ENCODE results near the gene PHLDB2.
A peak's percentile ranks its signal among the peaks of the same experiment; 100 is the strongest.

The PHLDB2 gene

GRCh38 chr3:111831840-111832239 is 27.2 kb upstream of the PHLDB2 start:
- DNase-seq (ENCODE audit: low spot score in 2 of 2) (no peak), ATAC-seq (peak; percentile 83)
- H3K27ac Mint-ChIP-seq: no peak overlapping the region
- H3K4me3 Mint-ChIP-seq: no peak overlapping the region
- H3K9me3 Mint-ChIP-seq: no peaks in the 10 kb centered on the region
- peaks cover 9% of the 10 kb centered on the region for H3K4me1 Mint-ChIP-seq
- H3K36me3 Mint-ChIP-seq: no peaks in the 10 kb centered on the region

- H3K36me3 Mint-ChIP-seq: no peaks in the 10 kb centered on the region
- DNase-seq (ENCODE audit: low spot score in 2 of 2): no peak
- no peak for ATAC-seq
- no peaks in the 10 kb centered on the region for H3K9me3 Mint-ChIP-seq
- no peak overlapping the region for H3K27ac Mint-ChIP-seq
- H3K4me1 Mint-ChIP-seq: peaks cover 3% of the 10 kb centered on the region
- no peak overlapping the region for H3K4me3 Mint-ChIP-seq
Measured at GRCh38 chr3:111837112-111837511, 22.0 kb upstream of the PHLDB2 start.

DNA sequence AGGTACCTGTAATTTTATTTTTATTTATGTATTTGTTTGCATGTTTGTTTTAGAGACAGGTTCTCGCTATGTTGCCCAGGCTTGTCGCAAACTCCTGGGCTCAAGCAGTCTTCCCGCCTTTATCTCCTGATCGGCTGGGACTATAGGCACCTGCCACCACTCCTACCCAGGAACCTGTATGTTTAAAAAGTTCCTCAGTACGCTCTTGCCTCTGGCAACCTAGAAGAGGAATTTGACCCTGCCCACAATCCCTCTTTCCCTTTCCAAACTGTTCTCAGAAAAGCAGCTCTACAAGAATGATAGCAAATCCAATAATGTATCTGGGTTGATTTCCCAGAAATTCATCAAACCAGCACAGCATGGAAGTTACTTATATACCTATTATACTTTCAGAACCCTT is 20.9 kb upstream of the PHLDB2 start:
- Mint-ChIP-seq H3K4me1 (no peaks in the 10 kb centered on the region), H3K4me3 (no peak overlapping the region), H3K27ac (no peak overlapping the region), H3K36me3 (no peaks in the 10 kb centered on the region), H3K9me3 (no peaks in the 10 kb centered on the region)
- DNase-seq (ENCODE audit: low spot score in 2 of 2) (no peak), ATAC-seq (no peak)

DNA sequence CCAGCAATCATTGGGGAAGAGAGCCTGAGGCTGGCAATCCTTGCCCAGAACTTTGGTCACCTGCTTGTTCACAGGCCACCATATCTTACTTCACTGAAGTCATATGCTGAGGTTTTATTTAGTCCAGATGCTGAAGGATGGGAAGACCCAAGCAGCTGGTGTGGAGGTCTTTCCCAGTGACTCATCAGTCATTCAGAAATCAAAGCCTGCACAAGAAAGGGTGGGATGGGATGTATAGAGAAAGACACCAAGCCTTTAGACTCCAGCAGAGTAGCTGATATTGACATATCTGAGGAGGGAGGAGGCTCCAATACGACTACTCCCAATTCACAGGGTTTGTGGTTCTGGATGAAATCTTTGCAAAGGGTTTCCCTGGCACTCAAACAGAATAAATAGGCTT is 13.0 kb upstream of the PHLDB2 start:
- H3K36me3 Mint-ChIP-seq: no peaks in the 10 kb centered on the region
- no peak for ATAC-seq
- no peaks in the 10 kb centered on the region for H3K4me1 Mint-ChIP-seq
- no peak overlapping the region for H3K27ac Mint-ChIP-seq
- no peaks in the 10 kb centered on the region for H3K9me3 Mint-ChIP-seq
- H3K4me3 Mint-ChIP-seq: no peak overlapping the region
- no peak for DNase-seq (ENCODE audit: low spot score in 2 of 2)

- Mint-ChIP-seq H3K4me1 (peaks cover 3% of the 10 kb centered on the region), H3K36me3 (no peaks in the 10 kb centered on the region), H3K27ac (no peak overlapping the region), H3K9me3 (no peaks in the 10 kb centered on the region), H3K4me3 (no peak overlapping the region)
- DNase-seq (ENCODE audit: low spot score in 2 of 2): no peak
- no peak for ATAC-seq
Measured at GRCh38 chr3:111846717-111847116, 12.3 kb upstream of the PHLDB2 start.

DNA sequence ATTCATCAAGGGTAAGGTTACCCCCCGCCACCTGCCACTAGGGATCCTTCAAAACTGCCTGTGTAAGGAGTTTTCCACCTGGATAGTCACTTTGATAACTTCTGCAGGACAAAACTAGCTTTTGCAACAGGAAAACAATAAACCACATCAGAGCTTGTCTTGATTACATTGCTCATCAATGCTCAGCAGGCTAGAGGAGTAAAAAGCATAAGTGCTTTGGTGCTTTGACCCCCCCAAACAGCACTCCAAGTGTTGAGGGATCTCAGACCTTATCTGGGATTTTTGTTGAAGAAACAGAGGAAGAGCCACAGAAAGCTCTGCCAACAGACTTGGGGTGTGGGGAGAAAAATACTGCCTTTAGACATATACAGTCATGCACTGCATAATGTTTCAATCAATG is 10.8 kb upstream of the PHLDB2 start:
- Mint-ChIP-seq H3K36me3 (no peaks in the 10 kb centered on the region), H3K9me3 (no peaks in the 10 kb centered on the region), H3K27ac (no peak overlapping the region), H3K4me1 (peaks cover 6% of the 10 kb centered on the region), H3K4me3 (no peak overlapping the region)
- no peak for ATAC-seq
- no peak for DNase-seq (ENCODE audit: low spot score in 2 of 2)

DNA sequence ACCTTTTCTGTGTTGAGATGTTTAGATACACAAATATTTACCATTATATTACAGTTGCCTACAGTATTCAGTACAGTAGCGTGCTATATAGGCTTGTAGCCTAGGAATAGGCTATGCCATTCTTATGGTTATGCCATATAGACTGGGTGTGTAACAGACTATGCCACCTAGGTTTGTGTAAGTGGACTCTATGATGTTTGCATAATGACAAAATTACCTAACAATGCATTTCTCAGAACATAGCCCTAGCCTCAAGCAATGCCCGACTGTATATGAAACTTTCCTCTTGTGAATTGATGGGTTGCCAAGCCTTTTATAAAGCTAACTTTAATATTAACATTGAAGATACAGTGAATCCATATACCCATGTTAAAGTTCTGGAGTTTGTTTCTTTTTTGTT is 10.3 kb upstream of the PHLDB2 start:
- peaks cover 6% of the 10 kb centered on the region for H3K4me1 Mint-ChIP-seq
- ATAC-seq (no peak), DNase-seq (ENCODE audit: low spot score in 2 of 2) (no peak)
- H3K4me3 Mint-ChIP-seq: no peak overlapping the region
- no peak overlapping the region for H3K27ac Mint-ChIP-seq
- no peaks in the 10 kb centered on the region for H3K36me3 Mint-ChIP-seq
- H3K9me3 Mint-ChIP-seq: no peaks in the 10 kb centered on the region

- ATAC-seq: no peak
- Mint-ChIP-seq H3K36me3 (no peaks in the 10 kb centered on the region), H3K4me1 (peaks cover 6% of the 10 kb centered on the region), H3K9me3 (no peaks in the 10 kb centered on the region), H3K4me3 (no peak overlapping the region), H3K27ac (no peak overlapping the region)
- no peak for DNase-seq (ENCODE audit: low spot score in 2 of 2)
Measured at GRCh38 chr3:111850537-111850936, 8.5 kb upstream of the PHLDB2 start.

- ATAC-seq (no peak), DNase-seq (ENCODE audit: low spot score in 2 of 2) (no peak)
- no peak overlapping the region for H3K4me3 Mint-ChIP-seq
- H3K4me1 Mint-ChIP-seq: peaks cover 6% of the 10 kb centered on the region
- H3K9me3 Mint-ChIP-seq: no peaks in the 10 kb centered on the region
- H3K36me3 Mint-ChIP-seq: no peaks in the 10 kb centered on the region
- H3K27ac Mint-ChIP-seq: no peak overlapping the region
Measured at GRCh38 chr3:111851511-111851954, 7.5 kb upstream of the PHLDB2 start.

GRCh38 chr3:111852540-111852939 is 6.5 kb upstream of the PHLDB2 start:
- Mint-ChIP-seq H3K36me3 (no peaks in the 10 kb centered on the region), H3K4me1 (peaks cover 6% of the 10 kb centered on the region), H3K27ac (no peak overlapping the region)

DNA sequence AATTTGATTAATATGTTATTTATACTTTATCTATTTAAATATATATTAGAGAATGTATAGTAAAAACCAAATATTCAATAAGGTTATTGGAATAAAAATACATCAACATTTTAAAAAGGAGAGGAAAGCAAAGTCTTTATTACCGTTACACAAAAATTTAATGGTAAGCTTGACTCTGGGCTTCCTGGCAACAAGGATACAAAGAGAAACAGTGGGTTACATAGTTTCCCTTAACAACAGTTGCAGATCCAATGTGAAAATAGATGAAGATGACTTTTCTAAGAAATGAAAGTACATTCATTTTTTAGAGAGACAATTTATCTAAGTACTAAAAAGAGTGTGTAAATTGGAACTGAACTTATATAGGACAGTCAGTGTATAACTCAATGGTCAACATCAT is 6.0 kb upstream of the PHLDB2 start:
- H3K27ac Mint-ChIP-seq: no peak overlapping the region

More at GRCh38 chr3:111852540-111852939, 6.5 kb upstream of the PHLDB2 start:
- H3K9me3 Mint-ChIP-seq: no peaks in the 10 kb centered on the region
- H3K4me3 Mint-ChIP-seq: no peak overlapping the region
- ATAC-seq (no peak), DNase-seq (ENCODE audit: low spot score in 2 of 2) (no peak)

DNA sequence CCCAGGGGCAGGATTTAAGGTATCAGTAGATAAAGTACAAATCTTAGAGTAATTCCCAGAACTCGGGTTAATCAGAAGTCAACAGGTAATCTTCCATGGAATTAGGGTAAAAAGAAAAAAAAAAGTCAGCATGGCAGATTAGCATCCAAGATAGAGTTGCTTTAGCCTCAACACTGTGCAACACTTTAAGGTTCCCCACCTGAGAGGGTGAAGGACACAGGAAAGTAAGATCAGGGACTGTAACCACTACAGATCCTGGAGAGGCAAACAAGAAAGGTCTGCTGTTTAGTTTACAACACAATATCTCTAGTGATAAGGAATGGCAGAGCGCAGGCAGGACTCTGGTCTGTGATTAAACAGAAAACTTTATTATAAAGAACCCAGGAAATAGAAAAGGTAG is 4.1 kb upstream of the PHLDB2 start:
- DNase-seq (ENCODE audit: low spot score in 2 of 2): no peak
- H3K4me1 Mint-ChIP-seq: peaks cover 6% of the 10 kb centered on the region
- no peaks in the 10 kb centered on the region for H3K36me3 Mint-ChIP-seq
- no peaks in the 10 kb centered on the region for H3K9me3 Mint-ChIP-seq
- no peak overlapping the region for H3K4me3 Mint-ChIP-seq
- ATAC-seq: no peak
- no peak overlapping the region for H3K27ac Mint-ChIP-seq

More for the DNA sequence above, 6.0 kb upstream of the PHLDB2 start:
- peaks cover 6% of the 10 kb centered on the region for H3K4me1 Mint-ChIP-seq
- no peaks in the 10 kb centered on the region for H3K36me3 Mint-ChIP-seq
- H3K9me3 Mint-ChIP-seq: no peaks in the 10 kb centered on the region
- DNase-seq (ENCODE audit: low spot score in 2 of 2): no peak
- H3K4me3 Mint-ChIP-seq: no peak overlapping the region
- ATAC-seq: no peak

DNA sequence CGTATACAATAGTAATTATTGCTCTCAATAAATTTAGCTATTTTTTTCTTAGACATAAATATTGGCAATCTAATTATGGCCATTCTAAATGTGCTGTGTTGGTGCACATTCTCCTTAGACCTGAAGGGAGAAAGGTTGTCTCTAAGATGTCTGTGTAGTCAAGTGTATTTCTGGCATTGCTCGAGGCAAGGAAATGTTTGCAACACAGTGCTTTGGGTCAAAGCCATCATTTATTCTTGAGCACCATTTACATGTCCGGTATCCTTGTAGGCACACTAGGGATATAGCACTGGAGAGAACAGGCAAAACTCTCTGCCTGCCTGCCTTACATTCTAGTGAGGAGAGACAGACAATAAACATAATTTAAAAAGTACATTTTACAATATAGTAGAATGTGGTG is 2.6 kb upstream of the PHLDB2 start:
- DNase-seq (ENCODE audit: low spot score in 2 of 2) (no peak), ATAC-seq (no peak)
- Mint-ChIP-seq H3K9me3 (no peaks in the 10 kb centered on the region), H3K4me1 (peaks cover 16% of the 10 kb centered on the region), H3K36me3 (no peaks in the 10 kb centered on the region), H3K4me3 (no peak overlapping the region), H3K27ac (no peak overlapping the region)

GRCh38 chr3:111857474-111857873 is 1.6 kb upstream of the PHLDB2 start:
- no peak overlapping the region for H3K27ac Mint-ChIP-seq

GRCh38 chr3:111858642-111859041 is 423 bp upstream of the PHLDB2 start:
- no peaks in the 10 kb centered on the region for H3K36me3 Mint-ChIP-seq
- DNase-seq (ENCODE audit: low spot score in 2 of 2): no peak
- ATAC-seq: no peak
- H3K9me3 Mint-ChIP-seq: no peaks in the 10 kb centered on the region
- no peak overlapping the region for H3K27ac Mint-ChIP-seq
- peak overlapping the region; percentile 90 for H3K4me3 Mint-ChIP-seq
- peaks cover 11% of the 10 kb centered on the region for H3K4me1 Mint-ChIP-seq

More at GRCh38 chr3:111857474-111857873, 1.6 kb upstream of the PHLDB2 start:
- Mint-ChIP-seq H3K36me3 (no peaks in the 10 kb centered on the region), H3K9me3 (no peaks in the 10 kb centered on the region), H3K4me1 (peaks cover 11% of the 10 kb centered on the region), H3K4me3 (peak overlapping the region; percentile 25)
- ATAC-seq: no peak
- no peak for DNase-seq (ENCODE audit: low spot score in 2 of 2)

- Mint-ChIP-seq H3K9me3 (no peaks in the 10 kb centered on the region), H3K4me1 (peaks cover 11% of the 10 kb centered on the region), H3K4me3 (peak overlapping the region; percentile 90), H3K36me3 (no peaks in the 10 kb centered on the region), H3K27ac (peak overlapping the region; percentile 69)
- ATAC-seq (peak; percentile 72), DNase-seq (ENCODE audit: low spot score in 2 of 2) (peak; percentile 27 to 82)
Measured at GRCh38 chr3:111859974-111860859, 1.2 kb downstream of the PHLDB2 start.
